GM18517 (cell line): Measurements from ENCODE around the gene HSDL2.
"Not testable (repeated sequence)": the region's sequence is repeated elsewhere in the genome, so short reads cannot be mapped to it uniquely, and the experiment has no call there.

Experiments used
- ATAC-seq: cut with Tn5 transposase; IDR thresholded peaks from one replicate; pipeline ENCODE4 v1.9.1; 2021; ENCODE audit warnings: mild to moderate bottlenecking, moderate library complexity; ENCODE audit not compliant: unreplicated experiment

Gene HSDL2

GRCh38 chr9:112365257-112365656 lies 14.7 kb upstream of the HSDL2 start:
- ATAC-seq, result not testable (repeated sequence)

- no peak for ATAC-seq
Observed at GRCh38 chr9:112366591-112366990, 13.3 kb upstream of the HSDL2 start.

GRCh38 chr9:112367465-112367864 lies 12.4 kb upstream of the HSDL2 start:
- no peak for ATAC-seq

- ATAC-seq, result no peak
Observed at GRCh38 chr9:112369817-112370216, 10.1 kb upstream of the HSDL2 start.

GRCh38 chr9:112371060-112371459 lies 8.8 kb upstream of the HSDL2 start:
- ATAC-seq, result no peak

GRCh38 chr9:112373666-112374065 lies 6.2 kb upstream of the HSDL2 start:
- ATAC-seq, result not testable (repeated sequence)

- ATAC-seq, result not testable (repeated sequence)
Observed at GRCh38 chr9:112374232-112374631, 5.7 kb upstream of the HSDL2 start.

GRCh38 chr9:112375361-112375760 lies 4.5 kb upstream of the HSDL2 start:
- ATAC-seq, result no peak

GRCh38 chr9:112377087-112377486 lies 2.8 kb upstream of the HSDL2 start:
- ATAC-seq, result no peak

GRCh38 chr9:112377684-112378327 lies 2.1 kb upstream of the HSDL2 start:
- ATAC-seq, result no peak

GRCh38 chr9:112378328-112379176 lies 1.4 kb upstream of the HSDL2 start:
- ATAC-seq, result peak; percentile 24

- ATAC-seq, result peak; percentile 79
Observed at GRCh38 chr9:112379177-112380101, 469 bp upstream of the HSDL2 start.

- no peak for ATAC-seq
Observed at GRCh38 chr9:112380825-112381221, 915 bp downstream of the HSDL2 start.

GRCh38 chr9:112382066-112382465 lies 2.2 kb downstream of the HSDL2 start:
- no peak for ATAC-seq

GRCh38 chr9:112382501-112383364 lies 2.8 kb downstream of the HSDL2 start:
- ATAC-seq, result no peak

- no peak for ATAC-seq
Observed at GRCh38 chr9:112384219-112384618, 4.3 kb downstream of the HSDL2 start.

- ATAC-seq, result no peak
Observed at GRCh38 chr9:112384690-112385089, 4.8 kb downstream of the HSDL2 start.

- ATAC-seq, result no peak
Observed at GRCh38 chr9:112387115-112387514, 7.2 kb downstream of the HSDL2 start.

- ATAC-seq, result not testable (repeated sequence)
Observed at GRCh38 chr9:112389897-112390296, 10.0 kb downstream of the HSDL2 start.

- not testable (repeated sequence) for ATAC-seq
Observed at GRCh38 chr9:112391936-112392560, 12.1 kb downstream of the HSDL2 start.
